GM08714 (cell line): ENCODE data around the gene PAIP2.
A peak's percentile ranks its signal among the peaks of the same experiment; 100 is the strongest.
"Not testable (repeated sequence)": the region's sequence is repeated elsewhere in the genome, so short reads cannot be mapped to it uniquely, and the experiment has no call there.

Experiments
- H3K4me3 ChIP-seq: fragments of 200-500 bp; sonication (Bioruptor generic); 2 replicates; pipeline ENCODE4 v1.5.1; 2014; ENCODE audit warnings: mild to moderate bottlenecking, low read length, inconsistent platforms
- ZNF274 ChIP-seq: IDR thresholded peaks from 2 replicates; pipeline ENCODE4 v1.6.1; 2012; ENCODE audit warnings: mild to moderate bottlenecking, low read depth, low read length

The PAIP2 gene

GRCh38 chr5:139381837-139382761 lies 40.4 kb downstream of the PAIP2 start:
- H3K4me3 ChIP-seq: no peak overlapping the region
- no peak for TF ChIP-seq ZNF274

- no peak overlapping the region for H3K4me3 ChIP-seq
- no peak for TF ChIP-seq ZNF274
Observed at GRCh38 chr5:139382807-139383206, 41.2 kb downstream of the PAIP2 start.

GRCh38 chr5:139383275-139383992 lies 41.8 kb downstream of the PAIP2 start, which contains the start of gene SLC23A1:
Gene SLC23A1, minus strand, starts transcription at chr5:139383297. Its CDS starts 44 bp downstream, at chr5:139383253.
- no peak within 1 kb of the TSS for H3K4me3 ChIP-seq
- no peak for TF ChIP-seq ZNF274

- no peak for TF ChIP-seq ZNF274
- no peak overlapping the region for H3K4me3 ChIP-seq
Observed at GRCh38 chr5:139383993-139384590, 42.4 kb downstream of the PAIP2 start.

GRCh38 chr5:139384591-139385051 lies 43.0 kb downstream of the PAIP2 start:
- H3K4me3 ChIP-seq: peak overlapping the region; percentile 5; the same call in 1 of the 2 replicates
- TF ChIP-seq ZNF274: no peak

GRCh38 chr5:139385061-139386049 lies 43.7 kb downstream of the PAIP2 start:
- TF ChIP-seq ZNF274: no peak

GRCh38 chr5:139386050-139386438 lies 44.4 kb downstream of the PAIP2 start:
- no peak for TF ChIP-seq ZNF274
- no peak overlapping the region for H3K4me3 ChIP-seq

More at GRCh38 chr5:139385061-139386049, 43.7 kb downstream of the PAIP2 start:
- H3K4me3 ChIP-seq: peak overlapping the region; percentile 5; the same call in 1 of the 2 replicates

GRCh38 chr5:139386956-139387355 lies 45.3 kb downstream of the PAIP2 start:
- not testable (repeated sequence) for H3K4me3 ChIP-seq

- TF ChIP-seq ZNF274: no peak
- H3K4me3 ChIP-seq: peak overlapping the region; percentile 87; the same call in 1 of the 2 replicates
Observed at GRCh38 chr5:139387611-139388197, 46.0 kb downstream of the PAIP2 start.

- no peak for TF ChIP-seq ZNF274
- H3K4me3 ChIP-seq: peak overlapping the region; percentile 87; the same call in 1 of the 2 replicates
Observed at GRCh38 chr5:139388198-139388821, 46.7 kb downstream of the PAIP2 start.

- H3K4me3 ChIP-seq: peak within 1 kb of the TSS; percentile 87
- no peak for TF ChIP-seq ZNF274
Observed at GRCh38 chr5:139389701-139390638, 48.3 kb downstream of the PAIP2 start, which contains the start of gene MZB1. Gene MZB1, minus strand, starts transcription at chr5:139389913. Its CDS starts 57 bp downstream, at chr5:139389856.
